PC-9 (cell line): ENCODE results near the gene BCAP29.

Source experiments
- EZH2 ChIP-seq: fragments of 200-600 bp; sonication (generic); IDR thresholded peaks from 2 replicates; pipeline ENCODE4 v1.8.0; 2017; ENCODE audit warnings: antibody characterized with exemption, low read depth
- TF ChIP-seq, protein P1 (sequence below): fragments of 200-600 bp; sonication (generic); conservative IDR thresholded peaks from 2 replicates; pipeline ENCODE4 v1.6.1; 2017; ENCODE audit warnings: mixed run types, antibody characterized with exemption, mild to moderate bottlenecking, moderate library complexity

DNA sequence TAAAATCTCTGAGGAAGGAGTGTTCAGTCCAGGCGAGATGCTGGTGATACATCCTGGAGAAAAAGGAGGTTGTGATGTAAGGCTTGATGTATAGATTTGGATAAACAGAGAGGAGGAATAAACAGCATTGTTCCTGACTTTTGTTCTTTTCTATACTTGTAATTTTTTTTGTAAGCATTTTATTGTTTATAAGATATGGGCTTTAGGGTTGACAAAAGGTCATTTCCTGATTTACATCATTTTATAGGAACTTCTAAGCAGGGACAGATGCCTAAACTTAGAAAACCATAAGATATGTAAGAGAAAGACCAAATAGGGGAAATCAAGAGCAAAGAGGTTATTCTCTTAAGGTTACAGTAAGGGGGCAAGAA, 63.9 kb downstream of the BCAP29 start:
- TF ChIP-seq, protein P1, sequence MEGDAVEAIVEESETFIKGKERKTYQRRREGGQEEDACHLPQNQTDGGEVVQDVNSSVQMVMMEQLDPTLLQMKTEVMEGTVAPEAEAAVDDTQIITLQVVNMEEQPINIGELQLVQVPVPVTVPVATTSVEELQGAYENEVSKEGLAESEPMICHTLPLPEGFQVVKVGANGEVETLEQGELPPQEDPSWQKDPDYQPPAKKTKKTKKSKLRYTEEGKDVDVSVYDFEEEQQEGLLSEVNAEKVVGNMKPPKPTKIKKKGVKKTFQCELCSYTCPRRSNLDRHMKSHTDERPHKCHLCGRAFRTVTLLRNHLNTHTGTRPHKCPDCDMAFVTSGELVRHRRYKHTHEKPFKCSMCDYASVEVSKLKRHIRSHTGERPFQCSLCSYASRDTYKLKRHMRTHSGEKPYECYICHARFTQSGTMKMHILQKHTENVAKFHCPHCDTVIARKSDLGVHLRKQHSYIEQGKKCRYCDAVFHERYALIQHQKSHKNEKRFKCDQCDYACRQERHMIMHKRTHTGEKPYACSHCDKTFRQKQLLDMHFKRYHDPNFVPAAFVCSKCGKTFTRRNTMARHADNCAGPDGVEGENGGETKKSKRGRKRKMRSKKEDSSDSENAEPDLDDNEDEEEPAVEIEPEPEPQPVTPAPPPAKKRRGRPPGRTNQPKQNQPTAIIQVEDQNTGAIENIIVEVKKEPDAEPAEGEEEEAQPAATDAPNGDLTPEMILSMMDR, result no peak
- no peak for TF ChIP-seq EZH2
